HepG2 (cell line): Measurements from ENCODE around the gene CNOT2. TPM values are rescaled to one million over a fixed set of nuclear protein-coding genes. Genes with fewer than 3 reads are reported as not detected.

Experiments
- ATAC-seq: fragments of 200-7000 bp; cut with Tn5 transposase; 3 replicates; pipeline ENCODE4 v1.9.1; 2020; ENCODE audit warnings: mild to moderate bottlenecking, moderate library complexity
- BruUV-seq: library from RNA; stranded (reverse); fragments of 400-500 nt; replicated peaks from 2 replicates; lab custom pipeline; 2021; lab: Mats Ljungman, UMichigan
- CTCF ChIA-PET: fragments of 300-600 bp; formaldehyde crosslinking; extraction: SDS; loops from one replicate; lab custom pipeline; 2021; ENCODE audit warnings: low total read pairs, inconsistent platforms, low intra/inter-chr PET ratio; lab: Yijun Ruan, JAX
- POLR2A ChIA-PET: fragments of 350-600 bp; sonication (Branson Sonifier 250); formaldehyde crosslinking; loops from one replicate; lab custom pipeline; 2020; ENCODE audit warnings: antibody characterized with exemption, inconsistent platforms; lab: Yijun Ruan, JAX
- DNase-seq: peaks from one replicate; pipeline ENCODE4 v3.0.0-alpha.2; 2015; ENCODE audit warnings: low spot score
- FAIRE-seq: peaks from 3 replicates; lab custom pipeline; 2011; peaks lifted over from hg19 to GRCh38; lab: Jason Lieb, UNC
- H2AFZ ChIP-seq: one replicate; pipeline ENCODE4 v1.6.1; 2011; ENCODE audit warnings: low read length, inconsistent platforms
- H3K27ac ChIP-seq: fragments of 300-600 bp; 3 replicates; pipeline ENCODE4 v1.8.0; 2011; ENCODE audit warnings: mixed run types, mild to moderate bottlenecking, mixed read lengths, low read length, inconsistent platforms; ENCODE audit not compliant: insufficient read depth; ENCODE audit errors: extremely low read length
- H3K27me3 ChIP-seq, 2 experiments: fragments of 200-600 bp in 1 of 2; 2 replicates in 1 of 2; 3 replicates in 1 of 2; pipeline versions ENCODE4 v1.6.0 to v1.8.0; 2011; ENCODE audit warnings: low read length in 2 of 2, mild to moderate bottlenecking in 2 of 2, moderate library complexity in 2 of 2, inconsistent platforms in 1 of 2; ENCODE audit not compliant: insufficient read depth in 2 of 2, control insufficient read depth in 1 of 2
- H3K36me3 ChIP-seq, 2 experiments: fragments of 200-600 bp in 1 of 2; replicated peaks in 1 of 2; 2 replicates in 1 of 2; 3 replicates in 1 of 2; pipeline versions ENCODE4 v1.5.1 to v1.8.0; 2011; ENCODE audit warnings: low read length in 2 of 2, inconsistent platforms in 1 of 2; ENCODE audit not compliant: insufficient read depth in 2 of 2, control insufficient read depth in 1 of 2
- H3K4me1 ChIP-seq: 2 replicates; pipeline ENCODE4 v1.5.1; 2012; ENCODE audit warnings: low read length, inconsistent platforms; ENCODE audit not compliant: insufficient read depth
- H3K4me2 ChIP-seq: 2 replicates; pipeline ENCODE4 v1.6.0; 2011; ENCODE audit warnings: low read depth, low read length, inconsistent platforms
- H3K4me3 ChIP-seq, 3 experiments: fragments of 200-600 bp in 1 of 3; sonication (generic), shearing (Covaris generic) in 1 of 3; replicated peaks in 1 of 3; 2 replicates each; pipeline ENCODE4 v1.5.1; 2011 to 2016; ENCODE audit warnings: low read length in 3 of 3, inconsistent platforms in 2 of 3, low read depth in 2 of 3, mild to moderate bottlenecking in 2 of 3, control low read depth in 1 of 3, mixed read lengths in 1 of 3; ENCODE audit not compliant: insufficient read depth in 1 of 3
- H3K79me2 ChIP-seq: one replicate; pipeline ENCODE4 v1.6.1; 2011; ENCODE audit warnings: low read length, inconsistent platforms; ENCODE audit not compliant: insufficient read depth
- H3K9ac ChIP-seq: 2 replicates; pipeline ENCODE4 v1.6.0; 2011; ENCODE audit warnings: mild to moderate bottlenecking, low read depth, low read length, inconsistent platforms; ENCODE audit not compliant: insufficient read depth
- H3K9me3 ChIP-seq: 2 replicates; pipeline ENCODE4 v1.5.1; 2012; ENCODE audit warnings: mild to moderate bottlenecking, low read length
- H4K20me1 ChIP-seq: 2 replicates; pipeline ENCODE4 v1.6.0; 2011; ENCODE audit warnings: inconsistent platforms, mild to moderate bottlenecking, low read length, moderate library complexity; ENCODE audit not compliant: insufficient read depth
- AGO2 ChIP-seq: fragments of 200-400 bp; formaldehyde crosslinking; optimal IDR thresholded peaks from 2 replicates; pipeline ENCODE3; 2017; ENCODE audit warnings: mild to moderate bottlenecking, low read depth, low read length, moderate library complexity
- CBX2 ChIP-seq, 2 experiments: fragments of 200-600 bp in 1 of 2; sonication (generic); formaldehyde crosslinking in 1 of 2; IDR thresholded peaks; 2 replicates each; pipeline versions ENCODE4 v1.7.0 to v1.8.1; 2018 to 2022; ENCODE audit warnings: low read depth in 2 of 2, low read length in 1 of 2, mild to moderate bottlenecking in 1 of 2, missing genetic modification reagents in 1 of 2
- CC2D1A ChIP-seq: sonication (generic); formaldehyde crosslinking; IDR thresholded peaks from 2 replicates; pipeline ENCODE4 v1.8.1; 2023; ENCODE audit warnings: mild to moderate bottlenecking, missing genetic modification reagents
- FOXP1 ChIP-seq, 2 experiments: fragments of 450-650 bp in 1 of 2; IDR thresholded peaks; 2 replicates each; pipeline ENCODE4 v1.6.1; 2017 to 2018; ENCODE audit warnings: antibody characterized with exemption in 1 of 2
- GLMP ChIP-seq: sonication (generic); formaldehyde crosslinking; IDR thresholded peaks from 2 replicates; pipeline ENCODE4 v1.9.0; 2021; ENCODE audit warnings: missing genetic modification reagents, mild to moderate bottlenecking, borderline replicate concordance
- GZF1 ChIP-seq: sonication (generic); formaldehyde crosslinking; IDR thresholded peaks from 2 replicates; pipeline ENCODE4 v1.5.1; 2020; ENCODE audit warnings: mild to moderate bottlenecking, missing genetic modification reagents
- HMGA1 ChIP-seq: sonication (generic); formaldehyde crosslinking; conservative IDR thresholded peaks from 2 replicates; pipeline ENCODE4 v1.4.0; 2020; ENCODE audit warnings: missing genetic modification reagents
- SP2 ChIP-seq: sonication (generic); formaldehyde crosslinking; IDR thresholded peaks from 2 replicates; pipeline ENCODE4 v1.5.1; 2020; ENCODE audit warnings: mild to moderate bottlenecking, missing genetic modification reagents
- ZNF160 ChIP-seq: sonication (generic); formaldehyde crosslinking; IDR thresholded peaks from 2 replicates; pipeline ENCODE4 v1.8.0; 2022; ENCODE audit warnings: mild to moderate bottlenecking, inconsistent platforms, missing genetic modification reagents
- ZNF282 ChIP-seq: fragments of 450-650 bp; IDR thresholded peaks from 2 replicates; pipeline ENCODE4 v1.6.1; 2018; ENCODE audit not compliant: partially characterized antibody
- ZNF34 ChIP-seq: sonication (generic); formaldehyde crosslinking; IDR thresholded peaks from 2 replicates; pipeline ENCODE4 v1.4.0; 2020; ENCODE audit warnings: mild to moderate bottlenecking, missing genetic modification reagents, borderline replicate concordance
- ZNF510 ChIP-seq: sonication (generic); formaldehyde crosslinking; IDR thresholded peaks from 2 replicates; pipeline ENCODE4 v1.4.0; 2020; ENCODE audit warnings: low read depth, mild to moderate bottlenecking, missing genetic modification reagents
- ZNF558 ChIP-seq: sonication (generic); formaldehyde crosslinking; IDR thresholded peaks from 2 replicates; pipeline ENCODE4 v1.9.0; 2022; ENCODE audit warnings: mild to moderate bottlenecking, missing genetic modification reagents, borderline replicate concordance
- ZNF839 ChIP-seq: sonication (generic); formaldehyde crosslinking; IDR thresholded peaks from 2 replicates; pipeline ENCODE4 v1.4.0; 2020; ENCODE audit warnings: missing genetic modification reagents, mild to moderate bottlenecking, borderline replicate concordance
- WGBS: methylation state at CpG from one replicate; pipeline ENCODE4 v1.1.6; 2017; ENCODE audit warnings: low lambda C conversion rate; 5-methylcytosine and 5-hydroxymethylcytosine counted together
- in situ Hi-C: cut with HindIII; loops from 2 replicates; pipeline ENCODE4 v1.10.0; 2017; ENCODE audit warnings: low pct_unique_long_range_greater_than_20kb; ENCODE audit not compliant: extremely low pct_ligation_motif_present
- intact Hi-C: fragments of 100-400 bp; cut with micrococcal nuclease; formaldehyde crosslinking; loops from one replicate; pipeline ENCODE4 v1.10.0; 2022; ENCODE audit not compliant: unreplicated experiment
- polyA plus RNA-seq, 8 experiments: library from polyadenylated mRNA; depleted of rRNA in 3 of 8; stranded (reverse) in 7 of 8; unstranded in 1 of 8; fragments of >200 nt; fragmentation: Illumina TruSeq in 4 of 8; extraction: Trizol in 4 of 8; gene quantifications; 2 replicates each; pipeline versions ENCODE4 v1.2.1 to v1.2.3, GENCODE V29; 2011 to 2016; ENCODE audit warnings: low read depth in 4 of 8, missing spikeins in 1 of 8, mixed read lengths in 1 of 8; ENCODE audit not compliant: insufficient read depth in 1 of 8
- total RNA-seq, 5 experiments: library from RNA; depleted of rRNA; stranded (reverse); fragments of >200 nt; fragmentation: Illumina TruSeq; extraction: Trizol; gene quantifications; 2 replicates each; pipeline ENCODE4 v1.2.3, GENCODE V29; 2016; ENCODE audit warnings: low read depth in 1 of 5
- TF ChIP-seq, protein P1 (sequence below): sonication (generic); formaldehyde crosslinking; IDR thresholded peaks from 2 replicates; pipeline ENCODE4 v1.5.0; 2020; ENCODE audit warnings: mild to moderate bottlenecking, missing genetic modification reagents, moderate library complexity

Gene CNOT2
- total and polyA plus RNA-seq, 2 of the 13 experiments (the other 11 are each of a cell fraction or from before 2014, with no cell fraction given) = 54.5 to 76.6 TPM

GRCh38 chr12:70400124-70400523 lies 156.9 kb downstream of the CNOT2 start:
- intact Hi-C loops = no loop called here
- ChIA-PET CTCF (no interaction called here), POLR2A (no interaction called here)
- BruUV-seq = no TSS peak
- Histone ChIP-seq H3K9ac (no peak overlapping the region), H3K27ac (no peak overlapping the region), H3K79me2 (no peaks in the 10 kb centered on the region), H3K4me3 (no peak overlapping the region), H3K9me3 (no peaks in the 10 kb centered on the region), H3K36me3 (no peaks in the 10 kb centered on the region), H3K27me3 (no peaks in the 10 kb centered on the region), H2AFZ (no peak overlapping the region), H4K20me1 (no peaks in the 10 kb centered on the region), H3K4me1 (peaks cover 5% of the 10 kb centered on the region; the same call in 1 of the 2 replicates), H3K4me2 (no peak overlapping the region)
- no peak for FAIRE-seq
- in situ Hi-C loops = no loop called here
- DNase-seq = no peak
- ATAC-seq = no peak
- 42% methylated on average over 3 of the region's 3 CpGs for WGBS
- no peak for TF ChIP-seq ZNF160
- TF ChIP-seq CC2D1A = no peak
- TF ChIP-seq GLMP = no peak
- TF ChIP-seq FOXP1 (IDR thresholded peaks at IDR 0.05) = no peak
- TF ChIP-seq FOXP1 (CRISPR knock-in tag; IDR thresholded peaks at IDR 0.05) = no peak
- TF ChIP-seq GZF1 (CRISPR knock-in tag) = no peak
- no peak for TF ChIP-seq HMGA1 (CRISPR knock-in tag)
- TF ChIP-seq CBX2 (IDR thresholded peaks at IDR 0.05; ENCODE audit: low read depth, low read length) = no peak
- TF ChIP-seq CBX2 (CRISPR knock-in tag; IDR thresholded peaks at IDR 0.05; ENCODE audit: low read depth) = no peak
- TF ChIP-seq ZNF558 (CRISPR knock-in tag) = no peak
- TF ChIP-seq ZNF282 = no peak
- TF ChIP-seq ZNF839 (CRISPR knock-in tag) = no peak
- no peak for TF ChIP-seq ZNF34 (CRISPR knock-in tag)
- TF ChIP-seq ZNF510 (CRISPR knock-in tag) = no peak
- TF ChIP-seq AGO2 = no peak
- no peak for TF ChIP-seq SP2 (CRISPR knock-in tag)
- TF ChIP-seq, protein P1, sequence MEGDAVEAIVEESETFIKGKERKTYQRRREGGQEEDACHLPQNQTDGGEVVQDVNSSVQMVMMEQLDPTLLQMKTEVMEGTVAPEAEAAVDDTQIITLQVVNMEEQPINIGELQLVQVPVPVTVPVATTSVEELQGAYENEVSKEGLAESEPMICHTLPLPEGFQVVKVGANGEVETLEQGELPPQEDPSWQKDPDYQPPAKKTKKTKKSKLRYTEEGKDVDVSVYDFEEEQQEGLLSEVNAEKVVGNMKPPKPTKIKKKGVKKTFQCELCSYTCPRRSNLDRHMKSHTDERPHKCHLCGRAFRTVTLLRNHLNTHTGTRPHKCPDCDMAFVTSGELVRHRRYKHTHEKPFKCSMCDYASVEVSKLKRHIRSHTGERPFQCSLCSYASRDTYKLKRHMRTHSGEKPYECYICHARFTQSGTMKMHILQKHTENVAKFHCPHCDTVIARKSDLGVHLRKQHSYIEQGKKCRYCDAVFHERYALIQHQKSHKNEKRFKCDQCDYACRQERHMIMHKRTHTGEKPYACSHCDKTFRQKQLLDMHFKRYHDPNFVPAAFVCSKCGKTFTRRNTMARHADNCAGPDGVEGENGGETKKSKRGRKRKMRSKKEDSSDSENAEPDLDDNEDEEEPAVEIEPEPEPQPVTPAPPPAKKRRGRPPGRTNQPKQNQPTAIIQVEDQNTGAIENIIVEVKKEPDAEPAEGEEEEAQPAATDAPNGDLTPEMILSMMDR (CRISPR knock-in tag) = no peak
